A673 (cell line): ENCODE data around the gene RBMS2.

ENCODE experiments used
- CTCF ChIP-seq: fragments of 300-800, 200-600 bp; sonication (generic); conservative IDR thresholded peaks from 2 replicates; pipeline ENCODE4 v1.5.1; 2017; ENCODE audit warnings: low read depth, mild to moderate bottlenecking, antibody characterized with exemption, low read length, moderate library complexity, mixed read lengths
- EZH2 ChIP-seq: fragments of 200-600 bp; sonication (generic); IDR thresholded peaks from 2 replicates; pipeline ENCODE4 v1.6.1; 2017; ENCODE audit warnings: borderline replicate concordance, low read depth, mild to moderate bottlenecking, mixed read lengths, antibody characterized with exemption, low read length; ENCODE audit not compliant: poor library complexity, severe bottlenecking

GRCh38 chr12:56518570-56518969 is 3.0 kb upstream of the RBMS2 start:
- no peak for TF ChIP-seq CTCF
- no peak for TF ChIP-seq EZH2
